Chondrocyte (in vitro differentiated cells): Measurements from ENCODE around the gene PPP1R37. TPM values are rescaled to one million over a fixed set of nuclear protein-coding genes. Genes with fewer than 3 reads are reported as not detected.

ENCODE experiments used
- DNase-seq: peaks from one replicate; pipeline ENCODE4 v3.0.0; 2021; ENCODE audit warnings: mixed read lengths, low spot score
- H3K27ac Mint-ChIP-seq: one replicate; pipeline ENCODE4 v1.8.0; 2021; ENCODE audit warnings: mild to moderate bottlenecking, moderate library complexity, mixed read lengths; ENCODE audit not compliant: unreplicated experiment
- H3K27me3 Mint-ChIP-seq: 2 replicates; pipeline ENCODE4 v1.8.0; 2021; ENCODE audit warnings: low read depth, mixed read lengths
- H3K36me3 Mint-ChIP-seq: 2 replicates; pipeline ENCODE4 v1.8.0; 2021; ENCODE audit warnings: low read depth, mixed read lengths
- H3K4me1 Mint-ChIP-seq: 2 replicates; pipeline ENCODE4 v1.8.0; 2021; ENCODE audit warnings: low read depth, mild to moderate bottlenecking, mixed read lengths
- H3K4me3 Mint-ChIP-seq: one replicate; pipeline ENCODE4 v1.8.0; 2021; ENCODE audit warnings: mild to moderate bottlenecking, moderate library complexity, mixed read lengths; ENCODE audit not compliant: unreplicated experiment
- H3K9me3 Mint-ChIP-seq: 2 replicates; pipeline ENCODE4 v1.8.0; 2021; ENCODE audit warnings: low read depth, mixed read lengths
- total RNA-seq: library from RNA; stranded (reverse); gene quantifications from 3 replicates; pipeline ENCODE4 v1.2.1, GENCODE V29; 2021
- TF ChIP-seq, protein P1 (sequence below): fragments of 200-600 bp; sonication (generic); IDR thresholded peaks from 2 replicates; pipeline ENCODE4 v1.5.0; 2021; ENCODE audit warnings: antibody characterized with exemption, mild to moderate bottlenecking, moderate library complexity

PPP1R37 gene
- total RNA-seq, 1 donor from 2014 or later = 30.2 TPM

DNA sequence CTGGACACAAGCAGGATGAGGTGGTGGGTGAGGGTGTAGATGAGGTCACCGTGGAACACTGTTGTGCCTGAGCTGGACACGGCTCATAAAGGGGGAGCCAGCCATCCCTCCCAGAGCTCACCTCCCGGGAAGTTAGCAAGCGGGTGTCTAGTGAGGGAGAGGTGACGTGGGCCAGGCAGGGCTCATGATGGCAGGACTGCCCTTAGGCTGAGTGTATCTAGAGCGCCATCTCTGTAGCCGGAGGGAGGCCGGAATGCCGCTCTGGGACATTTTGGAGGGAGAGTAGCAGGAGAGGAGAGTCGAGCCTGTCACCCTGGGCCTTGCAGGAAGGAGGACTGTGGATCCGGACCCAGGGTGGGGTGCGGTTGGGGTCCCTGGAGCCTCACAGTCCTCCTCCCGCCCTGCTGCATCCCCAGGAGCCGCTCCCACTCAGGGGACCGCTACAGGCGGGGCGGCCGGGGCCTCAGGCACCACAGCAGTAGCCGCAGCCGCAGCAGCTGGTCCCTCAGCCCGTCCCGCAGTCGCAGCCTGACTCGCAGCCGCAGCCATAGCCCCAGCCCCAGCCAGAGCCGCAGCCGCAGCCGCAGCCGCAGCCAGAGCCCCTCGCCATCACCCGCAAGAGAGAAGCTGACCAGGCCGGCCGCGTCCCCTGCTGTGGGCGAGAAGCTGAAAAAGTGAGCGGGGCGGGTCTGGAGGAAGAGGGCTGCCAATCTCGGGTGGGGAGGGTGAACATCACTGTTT is 25.9 kb upstream of the PPP1R37 start:
- H3K4me1 Mint-ChIP-seq = no peaks in the 10 kb centered on the region
- H3K27me3 Mint-ChIP-seq = no peaks in the 10 kb centered on the region
- peaks cover 21% of the 10 kb centered on the region for H3K36me3 Mint-ChIP-seq
- H3K9me3 Mint-ChIP-seq = no peaks in the 10 kb centered on the region
- TF ChIP-seq, protein P1, sequence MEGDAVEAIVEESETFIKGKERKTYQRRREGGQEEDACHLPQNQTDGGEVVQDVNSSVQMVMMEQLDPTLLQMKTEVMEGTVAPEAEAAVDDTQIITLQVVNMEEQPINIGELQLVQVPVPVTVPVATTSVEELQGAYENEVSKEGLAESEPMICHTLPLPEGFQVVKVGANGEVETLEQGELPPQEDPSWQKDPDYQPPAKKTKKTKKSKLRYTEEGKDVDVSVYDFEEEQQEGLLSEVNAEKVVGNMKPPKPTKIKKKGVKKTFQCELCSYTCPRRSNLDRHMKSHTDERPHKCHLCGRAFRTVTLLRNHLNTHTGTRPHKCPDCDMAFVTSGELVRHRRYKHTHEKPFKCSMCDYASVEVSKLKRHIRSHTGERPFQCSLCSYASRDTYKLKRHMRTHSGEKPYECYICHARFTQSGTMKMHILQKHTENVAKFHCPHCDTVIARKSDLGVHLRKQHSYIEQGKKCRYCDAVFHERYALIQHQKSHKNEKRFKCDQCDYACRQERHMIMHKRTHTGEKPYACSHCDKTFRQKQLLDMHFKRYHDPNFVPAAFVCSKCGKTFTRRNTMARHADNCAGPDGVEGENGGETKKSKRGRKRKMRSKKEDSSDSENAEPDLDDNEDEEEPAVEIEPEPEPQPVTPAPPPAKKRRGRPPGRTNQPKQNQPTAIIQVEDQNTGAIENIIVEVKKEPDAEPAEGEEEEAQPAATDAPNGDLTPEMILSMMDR = no peak
- no peak overlapping the region for H3K27ac Mint-ChIP-seq
- no peak overlapping the region for H3K4me3 Mint-ChIP-seq
- no peak for DNase-seq

DNA sequence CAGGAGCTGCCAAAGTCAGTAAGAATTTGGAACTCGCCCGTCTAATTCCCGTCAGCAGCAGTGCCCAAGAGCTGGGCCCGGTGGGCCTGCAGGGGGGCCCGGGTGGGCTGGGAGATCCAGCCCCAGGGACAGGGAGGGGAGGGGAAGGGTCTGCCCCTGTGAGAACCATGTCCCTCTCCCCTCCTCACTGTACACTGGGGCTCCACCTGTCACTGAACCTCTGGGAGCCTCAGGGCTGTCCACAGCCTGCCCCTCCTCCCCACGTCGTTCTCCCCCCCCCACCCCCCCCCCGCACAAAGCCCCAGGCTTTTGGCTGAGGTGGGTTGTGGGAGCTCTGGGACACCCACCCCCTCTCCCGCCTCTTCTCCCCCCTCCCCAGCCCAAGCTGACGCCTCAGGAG is 24.9 kb upstream of the PPP1R37 start:
- H3K27me3 Mint-ChIP-seq = no peaks in the 10 kb centered on the region
- no peak for DNase-seq
- TF ChIP-seq, protein P1 = no peak
- no peak overlapping the region for H3K4me3 Mint-ChIP-seq
- peaks cover 17% of the 10 kb centered on the region for H3K36me3 Mint-ChIP-seq
- H3K4me1 Mint-ChIP-seq = no peaks in the 10 kb centered on the region
- H3K27ac Mint-ChIP-seq = no peak overlapping the region
- H3K9me3 Mint-ChIP-seq = no peaks in the 10 kb centered on the region

DNA sequence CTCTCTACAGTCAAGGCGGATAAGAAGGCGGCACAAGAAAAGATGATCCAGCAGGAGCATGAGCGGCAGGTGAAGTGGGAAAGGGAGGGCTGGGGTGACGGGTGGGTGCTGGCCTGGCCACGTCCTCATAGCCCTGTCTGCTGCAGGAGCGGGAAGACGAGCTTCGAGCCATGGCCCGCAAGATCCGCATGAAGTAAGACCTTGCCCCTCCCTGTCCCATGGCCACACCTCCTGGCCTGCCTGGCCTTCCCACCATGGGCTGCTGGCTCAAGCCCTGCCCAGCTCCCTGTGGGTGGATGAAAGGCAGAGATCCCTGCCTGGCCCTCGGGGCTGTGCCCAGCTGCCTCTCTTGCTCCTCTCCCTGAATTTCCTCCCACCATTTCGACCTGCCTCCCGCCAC is 23.9 kb upstream of the PPP1R37 start:
- Mint-ChIP-seq H3K36me3 (peaks cover 17% of the 10 kb centered on the region), H3K27ac (no peak overlapping the region), H3K4me1 (no peaks in the 10 kb centered on the region), H3K27me3 (no peaks in the 10 kb centered on the region), H3K4me3 (no peak overlapping the region), H3K9me3 (no peaks in the 10 kb centered on the region)
- DNase-seq = no peak
- TF ChIP-seq, protein P1 = no peak

DNA sequence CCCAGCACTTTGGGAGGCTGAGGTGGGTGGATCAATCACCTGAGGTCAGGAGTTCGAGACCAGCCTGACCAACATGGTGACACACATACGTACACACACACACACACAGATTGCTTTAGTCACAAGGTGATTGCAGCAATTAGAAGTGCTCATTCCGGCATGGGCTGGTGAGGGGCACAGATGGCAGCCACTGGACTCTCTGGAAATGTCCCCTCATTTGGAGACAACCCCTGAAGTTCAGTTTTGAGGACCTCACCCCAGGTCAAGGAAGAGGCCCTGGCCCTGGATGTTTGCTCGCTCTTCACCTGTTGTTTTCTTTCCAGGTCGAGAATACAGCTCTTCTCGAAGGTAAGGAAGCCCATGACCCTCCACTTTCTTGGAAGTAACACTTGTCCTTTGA is 22.8 kb upstream of the PPP1R37 start:
- Mint-ChIP-seq H3K4me3 (no peak overlapping the region), H3K27ac (no peak overlapping the region), H3K27me3 (no peaks in the 10 kb centered on the region), H3K36me3 (peaks cover 17% of the 10 kb centered on the region), H3K4me1 (no peaks in the 10 kb centered on the region), H3K9me3 (no peaks in the 10 kb centered on the region)
- TF ChIP-seq, protein P1 = no peak
- DNase-seq = no peak

DNA sequence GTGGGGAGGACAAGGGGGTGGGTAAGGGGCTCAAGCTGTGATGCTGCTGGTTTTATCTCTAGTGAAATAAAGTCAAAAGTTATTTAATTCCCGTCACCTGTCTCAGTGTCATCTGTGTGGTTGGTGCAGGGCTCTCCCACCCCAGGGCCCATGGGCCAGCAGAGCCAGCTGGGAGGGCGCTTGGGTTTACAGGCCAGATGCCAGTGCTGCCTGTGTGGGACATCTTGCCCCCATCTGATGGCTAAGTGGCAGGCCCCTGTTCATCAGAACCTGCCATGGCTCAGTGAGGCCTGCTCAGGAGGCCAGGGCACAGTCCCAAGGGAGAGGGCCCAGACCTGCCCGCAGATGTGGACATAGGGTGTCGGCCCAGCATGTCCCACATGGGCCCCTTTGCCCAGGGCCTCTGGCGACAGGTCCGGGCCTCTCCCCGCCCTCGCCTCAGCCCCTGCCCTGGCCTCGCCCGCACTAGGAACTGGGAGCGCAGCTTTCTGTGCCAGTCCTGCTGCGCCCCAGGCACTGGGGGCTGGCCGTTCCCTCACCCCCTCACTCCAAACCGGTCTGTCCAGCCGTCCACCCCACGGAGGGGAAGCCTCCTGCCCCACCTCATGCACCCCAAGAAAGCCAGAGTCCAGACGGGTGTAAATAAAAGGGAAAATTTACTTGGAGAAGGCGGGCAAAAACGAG is 22.0 kb upstream of the PPP1R37 start:
- Mint-ChIP-seq H3K4me3 (no peak overlapping the region), H3K27me3 (no peaks in the 10 kb centered on the region), H3K9me3 (no peaks in the 10 kb centered on the region), H3K36me3 (peaks cover 17% of the 10 kb centered on the region), H3K4me1 (no peaks in the 10 kb centered on the region), H3K27ac (no peak overlapping the region)
- TF ChIP-seq, protein P1 = no peak
- DNase-seq = no peak
